ENCODE data around the gene C1QTNF3.
A peak's percentile ranks its signal among the peaks of the same experiment; 100 is the strongest.
"Not testable (repeated sequence)": the region's sequence is repeated elsewhere in the genome, so short reads cannot be mapped to it uniquely, and the experiment has no call there.

Gene C1QTNF3

DNA sequence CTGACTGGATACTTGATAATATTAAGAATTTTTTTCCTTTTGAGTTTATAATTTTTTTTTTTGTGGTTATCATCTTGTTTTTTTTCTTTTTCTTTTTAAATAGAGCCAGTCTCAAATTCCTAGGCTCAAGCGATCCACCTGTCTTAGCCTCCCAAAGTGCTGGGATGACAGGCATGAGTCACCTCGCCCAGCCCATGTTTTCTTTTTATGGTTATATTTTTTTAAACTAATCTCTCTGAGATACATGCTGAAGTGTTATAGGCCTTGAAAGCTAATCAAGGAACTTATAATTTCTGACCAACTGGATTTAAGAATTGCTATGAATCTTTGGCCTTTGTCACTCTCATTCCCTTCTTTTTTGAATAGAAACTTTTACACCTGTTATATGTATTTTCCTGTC lies 28.4 kb downstream of the C1QTNF3 start:
- H3K27ac ChIP-seq (ENCODE audit: low read depth in 2 of 2, low read length in 2 of 2), result peak overlapping the region in 1 of 2 donors; percentile 18
- no peaks in the 10 kb centered on the region for H3K36me3 ChIP-seq (ENCODE audit: control insufficient read depth in 2 of 2, insufficient read depth in 2 of 2, low read length in 2 of 2)
- H3K4me1 ChIP-seq (ENCODE audit: control insufficient read depth in 2 of 2, insufficient read depth in 2 of 2, low read length in 2 of 2), result peaks cover 8 to 26% of the 10 kb centered on the region in 2 donors
- no peaks in the 10 kb centered on the region for H3K9me3 ChIP-seq (ENCODE audit: control insufficient read depth in 2 of 2, low read length in 2 of 2)
- no peaks in the 10 kb centered on the region for H3K27me3 ChIP-seq (ENCODE audit: control insufficient read depth in 2 of 2, insufficient read depth in 2 of 2, low read length in 2 of 2)
- no peak overlapping the region for H3K9ac ChIP-seq (ENCODE audit: low read depth in 1 of 2, low read length in 2 of 2)
- no peak overlapping the region for H3K4me3 ChIP-seq (ENCODE audit: low read length in 2 of 2)

GRCh38 chr5:34013547-34013946 lies 29.5 kb downstream of the C1QTNF3 start:
- Histone ChIP-seq H3K4me3 (ENCODE audit: low read length in 2 of 2) (no peak overlapping the region), H3K27me3 (ENCODE audit: control insufficient read depth in 2 of 2, insufficient read depth in 2 of 2, low read length in 2 of 2) (no peaks in the 10 kb centered on the region), H3K36me3 (ENCODE audit: control insufficient read depth in 2 of 2, insufficient read depth in 2 of 2, low read length in 2 of 2) (no peaks in the 10 kb centered on the region), H3K9me3 (ENCODE audit: control insufficient read depth in 2 of 2, low read length in 2 of 2) (no peaks in the 10 kb centered on the region), H3K9ac (ENCODE audit: low read depth in 1 of 2, low read length in 2 of 2) (no peak overlapping the region), H3K27ac (ENCODE audit: low read depth in 2 of 2, low read length in 2 of 2) (no peak overlapping the region), H3K4me1 (ENCODE audit: control insufficient read depth in 2 of 2, insufficient read depth in 2 of 2, low read length in 2 of 2) (peaks cover 18 to 36% of the 10 kb centered on the region in 2 donors)

DNA sequence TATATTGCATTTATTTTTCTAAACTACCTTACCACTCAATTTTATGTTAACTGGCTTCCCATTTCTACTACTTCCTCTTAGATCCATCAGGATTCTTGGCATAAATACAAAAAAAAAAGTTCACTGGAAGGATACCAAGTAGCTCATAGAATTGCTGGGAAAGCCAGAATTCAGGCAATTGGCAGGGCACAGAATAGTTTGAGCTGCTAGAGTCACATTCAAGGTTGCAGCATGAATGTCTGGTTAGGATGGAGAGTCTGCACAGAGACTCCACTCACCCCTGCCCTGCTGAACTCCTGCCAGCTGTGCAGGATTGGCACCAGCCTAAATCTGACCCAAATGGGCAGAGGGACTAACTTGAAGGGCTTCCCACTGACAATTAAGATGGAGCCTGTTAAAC lies 30.2 kb downstream of the C1QTNF3 start:
- Histone ChIP-seq H3K36me3 (ENCODE audit: control insufficient read depth in 2 of 2, insufficient read depth in 2 of 2, low read length in 2 of 2) (no peaks in the 10 kb centered on the region), H3K9me3 (ENCODE audit: control insufficient read depth in 2 of 2, low read length in 2 of 2) (no peaks in the 10 kb centered on the region), H3K27me3 (ENCODE audit: control insufficient read depth in 2 of 2, insufficient read depth in 2 of 2, low read length in 2 of 2) (no peaks in the 10 kb centered on the region), H3K9ac (ENCODE audit: low read depth in 1 of 2, low read length in 2 of 2) (no peak overlapping the region), H3K4me3 (ENCODE audit: low read length in 2 of 2) (no peak overlapping the region), H3K4me1 (ENCODE audit: control insufficient read depth in 2 of 2, insufficient read depth in 2 of 2, low read length in 2 of 2) (peaks cover 18 to 37% of the 10 kb centered on the region in 2 donors), H3K27ac (ENCODE audit: low read depth in 2 of 2, low read length in 2 of 2) (no peak overlapping the region)

GRCh38 chr5:34011536-34011935 lies 31.5 kb downstream of the C1QTNF3 start:
- no peak overlapping the region for H3K4me3 ChIP-seq (ENCODE audit: low read length in 2 of 2)
- no peak overlapping the region for H3K9ac ChIP-seq (ENCODE audit: low read depth in 1 of 2, low read length in 2 of 2)
- H3K27ac ChIP-seq (ENCODE audit: low read depth in 2 of 2, low read length in 2 of 2), result no peak overlapping the region
- H3K36me3 ChIP-seq (ENCODE audit: control insufficient read depth in 2 of 2, insufficient read depth in 2 of 2, low read length in 2 of 2), result no peaks in the 10 kb centered on the region
- peaks cover 23 to 45% of the 10 kb centered on the region in 2 donors for H3K4me1 ChIP-seq (ENCODE audit: control insufficient read depth in 2 of 2, insufficient read depth in 2 of 2, low read length in 2 of 2)
- no peaks in the 10 kb centered on the region for H3K27me3 ChIP-seq (ENCODE audit: control insufficient read depth in 2 of 2, insufficient read depth in 2 of 2, low read length in 2 of 2)
- H3K9me3 ChIP-seq (ENCODE audit: control insufficient read depth in 2 of 2, low read length in 2 of 2), result no peaks in the 10 kb centered on the region

- peak overlapping the region in 1 of 2 donors; percentile 50 for H3K27ac ChIP-seq (ENCODE audit: low read depth in 2 of 2, low read length in 2 of 2)
- not testable (repeated sequence) for H3K9me3 ChIP-seq (ENCODE audit: control insufficient read depth in 2 of 2, low read length in 2 of 2); H3K4me3 ChIP-seq (ENCODE audit: low read length in 2 of 2); H3K27me3 ChIP-seq (ENCODE audit: control insufficient read depth in 2 of 2, insufficient read depth in 2 of 2, low read length in 2 of 2); H3K36me3 ChIP-seq (ENCODE audit: control insufficient read depth in 2 of 2, insufficient read depth in 2 of 2, low read length in 2 of 2); H3K9ac ChIP-seq (ENCODE audit: low read depth in 1 of 2, low read length in 2 of 2)
- H3K4me1 ChIP-seq (ENCODE audit: control insufficient read depth in 2 of 2, insufficient read depth in 2 of 2, low read length in 2 of 2), result peaks cover 20 to 42% of the 10 kb centered on the region in 2 donors
These were observed 32.9 kb downstream of the C1QTNF3 start for GRCh38 chr5:34010146-34010545.

DNA sequence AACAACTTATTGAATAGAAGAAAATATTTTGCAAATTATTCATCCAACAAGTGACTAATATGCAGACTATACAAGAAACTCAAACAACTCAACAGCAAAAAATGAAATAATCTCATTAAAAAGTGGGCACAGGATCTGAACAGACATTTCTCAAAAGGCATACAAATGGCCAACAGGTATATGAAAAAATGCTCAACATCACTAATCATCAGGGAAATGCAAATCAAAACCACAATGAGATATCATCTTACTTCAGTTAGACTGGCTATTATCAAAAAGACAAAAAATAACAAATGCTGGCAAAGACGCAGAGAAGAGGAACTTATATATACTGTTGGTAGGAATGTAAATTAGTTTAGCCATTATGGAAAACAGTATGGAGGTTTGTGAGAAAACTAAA lies 33.4 kb downstream of the C1QTNF3 start:
- Histone ChIP-seq H3K9ac (ENCODE audit: low read depth in 1 of 2, low read length in 2 of 2) (no peak overlapping the region), H3K36me3 (ENCODE audit: control insufficient read depth in 2 of 2, insufficient read depth in 2 of 2, low read length in 2 of 2) (peaks cover 0 to 5% of the 10 kb centered on the region in 2 donors), H3K4me3 (ENCODE audit: low read length in 2 of 2) (no peak overlapping the region), H3K9me3 (ENCODE audit: control insufficient read depth in 2 of 2, low read length in 2 of 2) (no peaks in the 10 kb centered on the region), H3K4me1 (ENCODE audit: control insufficient read depth in 2 of 2, insufficient read depth in 2 of 2, low read length in 2 of 2) (peaks cover 20 to 39% of the 10 kb centered on the region in 2 donors), H3K27me3 (ENCODE audit: control insufficient read depth in 2 of 2, insufficient read depth in 2 of 2, low read length in 2 of 2) (no peaks in the 10 kb centered on the region), H3K27ac (ENCODE audit: low read depth in 2 of 2, low read length in 2 of 2) (peak overlapping the region; percentile 95)

DNA sequence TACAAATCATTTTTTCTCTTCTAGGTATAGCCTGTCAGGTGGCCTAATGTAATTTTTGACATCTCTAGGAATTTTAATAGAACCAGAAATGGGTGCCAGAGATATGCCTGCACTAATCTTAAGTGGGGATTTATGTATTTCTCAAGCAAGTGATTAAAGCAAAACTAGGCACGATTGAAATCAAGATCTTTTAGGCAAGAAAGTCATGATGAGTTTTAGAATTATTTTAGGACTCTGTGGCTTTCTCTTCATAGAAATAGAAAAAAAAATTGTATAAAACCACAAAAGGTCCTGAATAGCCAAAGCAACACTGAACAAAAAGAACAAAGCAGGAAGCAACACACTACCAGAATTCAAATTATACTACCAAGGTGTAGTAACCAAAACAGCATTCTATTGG lies 34.2 kb downstream of the C1QTNF3 start:
- Histone ChIP-seq H3K4me1 (ENCODE audit: control insufficient read depth in 2 of 2, insufficient read depth in 2 of 2, low read length in 2 of 2) (peaks cover 20 to 39% of the 10 kb centered on the region in 2 donors), H3K27me3 (ENCODE audit: control insufficient read depth in 2 of 2, insufficient read depth in 2 of 2, low read length in 2 of 2) (no peaks in the 10 kb centered on the region), H3K9me3 (ENCODE audit: control insufficient read depth in 2 of 2, low read length in 2 of 2) (no peaks in the 10 kb centered on the region), H3K27ac (ENCODE audit: low read depth in 2 of 2, low read length in 2 of 2) (peak overlapping the region; percentile 95), H3K36me3 (ENCODE audit: control insufficient read depth in 2 of 2, insufficient read depth in 2 of 2, low read length in 2 of 2) (peaks cover 2 to 11% of the 10 kb centered on the region in 2 donors), H3K4me3 (ENCODE audit: low read length in 2 of 2) (peak overlapping the region; percentile 83 to 92), H3K9ac (ENCODE audit: low read depth in 1 of 2, low read length in 2 of 2) (peak overlapping the region; percentile 85 to 88)

DNA sequence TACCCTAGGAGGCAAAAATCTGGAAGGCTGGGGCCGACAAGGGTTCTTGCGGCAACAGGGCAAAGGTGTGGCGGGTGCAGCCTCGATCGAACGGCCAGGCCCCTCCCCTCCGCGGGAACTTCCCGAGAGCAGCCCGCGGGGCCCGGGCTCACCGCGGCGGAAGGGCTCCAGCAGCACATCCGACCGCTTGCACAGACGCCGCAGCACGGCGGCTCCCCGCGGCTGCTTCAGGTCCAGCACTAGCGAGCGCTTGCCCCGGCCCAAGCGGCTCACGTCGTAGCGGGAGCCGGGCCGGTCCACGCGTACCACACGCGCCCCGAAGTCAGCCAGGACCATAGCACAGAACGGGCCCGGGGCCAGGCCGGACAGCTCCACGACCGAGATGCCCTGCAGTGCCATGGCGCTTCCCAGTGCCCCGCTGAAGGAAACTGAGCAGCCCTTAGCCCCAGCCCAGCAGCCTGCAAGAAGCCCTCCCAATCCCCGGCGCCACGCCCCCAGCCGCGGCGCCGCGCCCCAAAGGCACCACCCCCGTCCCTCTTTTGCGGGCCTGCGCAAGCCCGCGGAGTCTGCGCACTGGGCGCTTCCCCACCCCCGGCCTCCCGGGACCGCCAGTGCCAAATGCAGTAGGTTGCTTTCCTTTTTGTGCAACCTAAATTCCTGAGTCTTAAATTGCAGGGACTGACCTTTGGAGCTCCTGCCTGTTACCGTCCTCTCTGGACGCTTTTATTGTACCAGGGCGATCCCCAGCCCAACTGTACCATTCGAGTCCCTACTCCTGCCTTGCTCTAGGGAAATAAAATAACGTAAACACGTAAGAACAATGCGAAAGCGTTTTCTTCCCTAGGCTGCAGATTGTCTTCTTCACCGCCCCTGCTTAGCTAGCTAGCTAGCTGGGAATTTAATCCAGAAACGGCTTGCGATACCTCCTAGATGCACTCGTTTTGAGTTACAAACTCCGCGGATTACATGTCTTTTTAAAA lies 35.1 kb downstream of the C1QTNF3 start, which contains the start of gene AMACR:
AMACR (minus strand) TSS at position 430 of the 980 bp plus-strand sequence; CDS start at position 399, 31 bp downstream.
- Histone ChIP-seq H3K9me3 (ENCODE audit: control insufficient read depth in 2 of 2, low read length in 2 of 2) (no peaks in the 10 kb centered on the region), H3K4me3 (ENCODE audit: low read length in 2 of 2) (peak within 1 kb of the TSS; percentile 83 to 92), H3K36me3 (ENCODE audit: control insufficient read depth in 2 of 2, insufficient read depth in 2 of 2, low read length in 2 of 2) (peaks cover 9 to 16% of the 10 kb centered on the region in 2 donors), H3K27me3 (ENCODE audit: control insufficient read depth in 2 of 2, insufficient read depth in 2 of 2, low read length in 2 of 2) (no peaks in the 10 kb centered on the region), H3K27ac (ENCODE audit: low read depth in 2 of 2, low read length in 2 of 2) (peak within 1 kb of the TSS; percentile 95), H3K9ac (ENCODE audit: low read depth in 1 of 2, low read length in 2 of 2) (peak within 1 kb of the TSS; percentile 85 to 88), H3K4me1 (ENCODE audit: control insufficient read depth in 2 of 2, insufficient read depth in 2 of 2, low read length in 2 of 2) (peaks cover 20 to 39% of the 10 kb centered on the region in 2 donors)

- Histone ChIP-seq H3K36me3 (ENCODE audit: control insufficient read depth in 2 of 2, insufficient read depth in 2 of 2, low read length in 2 of 2) (peaks cover 13 to 16% of the 10 kb centered on the region in 2 donors), H3K4me3 (ENCODE audit: low read length in 2 of 2) (peak overlapping the region; percentile 83 to 92), H3K9me3 (ENCODE audit: control insufficient read depth in 2 of 2, low read length in 2 of 2) (no peaks in the 10 kb centered on the region), H3K9ac (ENCODE audit: low read depth in 1 of 2, low read length in 2 of 2) (peak overlapping the region; percentile 85 to 88), H3K27me3 (ENCODE audit: control insufficient read depth in 2 of 2, insufficient read depth in 2 of 2, low read length in 2 of 2) (no peaks in the 10 kb centered on the region), H3K4me1 (ENCODE audit: control insufficient read depth in 2 of 2, insufficient read depth in 2 of 2, low read length in 2 of 2) (peaks cover 20 to 36% of the 10 kb centered on the region in 2 donors), H3K27ac (ENCODE audit: low read depth in 2 of 2, low read length in 2 of 2) (peak overlapping the region; percentile 95)
These were observed 35.8 kb downstream of the C1QTNF3 start for GRCh38 chr5:34007201-34007620.

- Histone ChIP-seq H3K9ac (ENCODE audit: low read depth in 1 of 2, low read length in 2 of 2) (no peak overlapping the region), H3K27ac (ENCODE audit: low read depth in 2 of 2, low read length in 2 of 2) (no peak overlapping the region), H3K27me3 (ENCODE audit: control insufficient read depth in 2 of 2, insufficient read depth in 2 of 2, low read length in 2 of 2) (no peaks in the 10 kb centered on the region), H3K4me1 (ENCODE audit: control insufficient read depth in 2 of 2, insufficient read depth in 2 of 2, low read length in 2 of 2) (peaks cover 16 to 32% of the 10 kb centered on the region in 2 donors), H3K36me3 (ENCODE audit: control insufficient read depth in 2 of 2, insufficient read depth in 2 of 2, low read length in 2 of 2) (peaks cover 13 to 16% of the 10 kb centered on the region in 2 donors), H3K9me3 (ENCODE audit: control insufficient read depth in 2 of 2, low read length in 2 of 2) (no peaks in the 10 kb centered on the region), H3K4me3 (ENCODE audit: low read length in 2 of 2) (peak overlapping the region in 1 of 2 donors; percentile 92)
These were observed 37.3 kb downstream of the C1QTNF3 start for GRCh38 chr5:34005681-34006080.
